Measurements from ENCODE around the gene FRAS1.

FRAS1 gene

DNA sequence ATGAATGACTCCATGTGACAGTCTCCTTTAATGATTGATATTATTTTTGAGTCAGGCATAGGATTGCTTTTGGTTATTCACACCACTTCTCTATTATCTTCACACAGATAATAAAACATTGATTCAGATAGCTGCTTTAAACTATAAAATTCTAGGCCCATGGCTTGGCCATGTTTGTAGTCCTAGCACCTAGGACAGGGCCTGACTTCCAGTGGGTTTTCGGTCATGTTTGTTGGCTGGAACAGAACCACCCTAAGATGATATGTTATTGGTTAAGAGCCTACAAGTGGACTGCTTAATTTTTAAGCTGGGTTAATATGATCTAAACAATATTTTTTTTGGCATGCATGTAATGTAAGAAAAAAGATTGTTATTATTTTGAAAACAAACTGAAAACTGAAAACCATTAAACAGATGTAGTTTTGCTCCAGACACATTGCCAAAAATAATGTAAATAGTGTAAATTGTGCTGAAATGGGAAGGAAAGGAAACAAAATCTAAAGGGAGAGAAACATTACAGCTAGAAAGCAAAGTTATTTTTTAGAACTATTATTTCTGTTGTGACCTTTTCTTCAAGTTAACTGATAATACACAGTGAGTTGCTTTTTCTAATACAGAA is 98.0 kb downstream of the FRAS1 start:
- H3K9ac ChIP-seq (ENCODE audit: low read depth, low read length): no peak overlapping the region
- no peak overlapping the region for H3K4me3 ChIP-seq (ENCODE audit: low read depth, low read length)
- no peaks in the 10 kb centered on the region for H3K27me3 ChIP-seq (ENCODE audit: control insufficient read depth, insufficient read depth, low read length)
- H3K9me3 ChIP-seq (ENCODE audit: control insufficient read depth, insufficient read depth, low read length): no peaks in the 10 kb centered on the region
- H3K36me3 ChIP-seq (ENCODE audit: control insufficient read depth, insufficient read depth, low read length): no peaks in the 10 kb centered on the region
- peaks cover 13% of the 10 kb centered on the region for H3K4me1 ChIP-seq (ENCODE audit: control insufficient read depth, insufficient read depth, low read length)

GRCh38 chr4:78155616-78156105 is 98.5 kb downstream of the FRAS1 start:
- Histone ChIP-seq H3K9me3 (ENCODE audit: control insufficient read depth, insufficient read depth, low read length) (no peaks in the 10 kb centered on the region), H3K9ac (ENCODE audit: low read depth, low read length) (no peak overlapping the region), H3K4me1 (ENCODE audit: control insufficient read depth, insufficient read depth, low read length) (peaks cover 13% of the 10 kb centered on the region), H3K27me3 (ENCODE audit: control insufficient read depth, insufficient read depth, low read length) (no peaks in the 10 kb centered on the region), H3K4me3 (ENCODE audit: low read depth, low read length) (no peak overlapping the region), H3K36me3 (ENCODE audit: control insufficient read depth, insufficient read depth, low read length) (no peaks in the 10 kb centered on the region)

DNA sequence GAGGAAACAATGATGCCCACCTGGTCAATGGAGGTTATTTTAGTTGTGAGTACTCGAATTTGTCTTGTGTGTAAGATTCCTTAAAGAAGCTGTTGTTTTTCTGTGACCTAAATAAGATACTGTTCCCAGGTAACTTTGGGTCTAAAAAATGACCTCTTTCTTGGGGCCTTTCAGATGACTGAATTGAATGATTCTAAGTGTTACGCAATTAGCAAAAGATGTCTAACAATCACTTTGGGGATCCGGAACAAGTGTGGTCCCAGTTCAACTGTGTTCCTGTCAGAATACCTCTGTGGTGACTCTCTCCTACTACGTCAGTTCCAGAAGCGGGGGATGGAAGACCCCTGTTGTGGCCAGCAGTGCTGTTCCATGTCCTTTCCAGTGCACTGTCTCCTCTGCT is 99.4 kb downstream of the FRAS1 start:
- no peaks in the 10 kb centered on the region for H3K27me3 ChIP-seq (ENCODE audit: control insufficient read depth, insufficient read depth, low read length)
- no peaks in the 10 kb centered on the region for H3K9me3 ChIP-seq (ENCODE audit: control insufficient read depth, insufficient read depth, low read length)
- H3K4me3 ChIP-seq (ENCODE audit: low read depth, low read length): no peak overlapping the region
- no peaks in the 10 kb centered on the region for H3K36me3 ChIP-seq (ENCODE audit: control insufficient read depth, insufficient read depth, low read length)
- H3K9ac ChIP-seq (ENCODE audit: low read depth, low read length): no peak overlapping the region
- peaks cover 13% of the 10 kb centered on the region for H3K4me1 ChIP-seq (ENCODE audit: control insufficient read depth, insufficient read depth, low read length)

DNA sequence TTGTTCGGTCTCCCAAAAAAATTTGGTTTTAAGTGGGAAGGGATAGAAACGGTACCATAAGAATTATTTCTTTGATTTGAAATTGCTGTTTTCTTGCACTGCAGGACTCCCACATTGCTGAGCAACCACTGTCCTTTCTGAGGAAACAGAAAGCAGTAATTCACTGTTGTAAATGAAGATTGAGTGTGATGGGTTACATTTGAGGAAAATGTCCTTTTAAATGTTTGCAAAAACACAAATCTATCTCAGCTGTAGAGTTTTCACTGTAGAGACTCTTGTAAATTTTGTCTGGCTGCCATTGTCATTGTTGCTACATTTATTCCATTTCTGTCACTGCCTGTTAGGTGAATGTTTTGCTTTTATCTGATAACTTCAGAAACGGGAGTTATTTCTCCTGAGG is 105.2 kb downstream of the FRAS1 start:
- H3K9me3 ChIP-seq (ENCODE audit: control insufficient read depth, insufficient read depth, low read length): no peaks in the 10 kb centered on the region

GRCh38 chr4:78162821-78163220 is 105.7 kb downstream of the FRAS1 start:
- H3K4me1 ChIP-seq (ENCODE audit: control insufficient read depth, insufficient read depth, low read length): peaks cover 11% of the 10 kb centered on the region
- no peaks in the 10 kb centered on the region for H3K9me3 ChIP-seq (ENCODE audit: control insufficient read depth, insufficient read depth, low read length)
- no peaks in the 10 kb centered on the region for H3K36me3 ChIP-seq (ENCODE audit: control insufficient read depth, insufficient read depth, low read length)
- H3K4me3 ChIP-seq (ENCODE audit: low read depth, low read length): no peak overlapping the region
- no peak overlapping the region for H3K9ac ChIP-seq (ENCODE audit: low read depth, low read length)
- no peaks in the 10 kb centered on the region for H3K27me3 ChIP-seq (ENCODE audit: control insufficient read depth, insufficient read depth, low read length)

More for the DNA sequence above, 105.2 kb downstream of the FRAS1 start:
- Histone ChIP-seq H3K4me1 (ENCODE audit: control insufficient read depth, insufficient read depth, low read length) (peaks cover 11% of the 10 kb centered on the region), H3K9ac (ENCODE audit: low read depth, low read length) (no peak overlapping the region), H3K36me3 (ENCODE audit: control insufficient read depth, insufficient read depth, low read length) (no peaks in the 10 kb centered on the region), H3K4me3 (ENCODE audit: low read depth, low read length) (no peak overlapping the region), H3K27me3 (ENCODE audit: control insufficient read depth, insufficient read depth, low read length) (no peaks in the 10 kb centered on the region)

DNA sequence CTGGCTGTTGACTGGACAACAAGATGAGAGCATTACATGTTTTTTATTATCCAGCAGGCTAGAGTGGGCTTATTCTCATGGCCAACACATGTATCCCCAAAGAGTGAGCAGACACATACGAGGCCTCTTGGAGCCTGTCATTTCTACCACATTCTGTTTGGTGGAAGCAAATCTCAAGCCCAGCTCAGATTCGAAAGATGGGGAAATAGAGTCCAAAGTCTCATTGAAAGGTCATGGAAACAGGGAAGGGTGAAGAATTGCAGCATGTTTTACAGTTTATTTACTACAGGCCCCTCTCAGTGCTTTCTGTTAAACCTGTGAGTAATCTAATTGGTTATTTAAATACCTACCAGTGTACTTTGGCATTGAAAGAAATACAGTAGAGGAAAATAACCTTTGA is 108.6 kb downstream of the FRAS1 start:
- Histone ChIP-seq H3K4me3 (ENCODE audit: low read depth, low read length) (no peak overlapping the region), H3K27me3 (ENCODE audit: control insufficient read depth, insufficient read depth, low read length) (no peaks in the 10 kb centered on the region), H3K9ac (ENCODE audit: low read depth, low read length) (no peak overlapping the region), H3K4me1 (ENCODE audit: control insufficient read depth, insufficient read depth, low read length) (peaks cover 12% of the 10 kb centered on the region), H3K36me3 (ENCODE audit: control insufficient read depth, insufficient read depth, low read length) (no peaks in the 10 kb centered on the region), H3K9me3 (ENCODE audit: control insufficient read depth, insufficient read depth, low read length) (no peaks in the 10 kb centered on the region)

DNA sequence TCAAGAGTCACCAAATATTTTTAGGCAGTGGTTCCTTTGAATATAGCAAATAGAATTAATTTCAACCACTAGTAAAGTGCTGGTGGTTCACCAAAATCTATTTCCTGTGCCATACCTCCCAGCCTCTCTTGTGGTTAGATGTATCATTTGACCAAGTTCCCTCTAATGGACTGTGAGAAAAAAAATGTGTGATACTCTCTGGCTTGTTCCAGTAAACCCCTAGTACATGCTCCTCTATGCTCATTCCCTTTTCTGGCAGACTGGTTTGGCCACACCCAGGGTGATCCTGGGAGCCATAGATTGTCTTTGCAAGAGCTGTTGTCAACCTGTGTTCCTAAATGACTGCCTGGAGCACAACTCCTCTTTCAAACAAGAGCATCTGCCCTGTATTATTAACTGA is 109.5 kb downstream of the FRAS1 start:
- Histone ChIP-seq H3K27me3 (ENCODE audit: control insufficient read depth, insufficient read depth, low read length) (no peaks in the 10 kb centered on the region), H3K4me1 (ENCODE audit: control insufficient read depth, insufficient read depth, low read length) (peaks cover 13% of the 10 kb centered on the region), H3K9ac (ENCODE audit: low read depth, low read length) (no peak overlapping the region), H3K9me3 (ENCODE audit: control insufficient read depth, insufficient read depth, low read length) (no peaks in the 10 kb centered on the region), H3K4me3 (ENCODE audit: low read depth, low read length) (no peak overlapping the region), H3K36me3 (ENCODE audit: control insufficient read depth, insufficient read depth, low read length) (no peaks in the 10 kb centered on the region)

GRCh38 chr4:78167510-78167909 is 110.4 kb downstream of the FRAS1 start:
- Histone ChIP-seq H3K27me3 (ENCODE audit: control insufficient read depth, insufficient read depth, low read length) (no peaks in the 10 kb centered on the region), H3K4me1 (ENCODE audit: control insufficient read depth, insufficient read depth, low read length) (peaks cover 8% of the 10 kb centered on the region), H3K4me3 (ENCODE audit: low read depth, low read length) (no peak overlapping the region), H3K36me3 (ENCODE audit: control insufficient read depth, insufficient read depth, low read length) (no peaks in the 10 kb centered on the region), H3K9ac (ENCODE audit: low read depth, low read length) (no peak overlapping the region), H3K9me3 (ENCODE audit: control insufficient read depth, insufficient read depth, low read length) (no peaks in the 10 kb centered on the region)

DNA sequence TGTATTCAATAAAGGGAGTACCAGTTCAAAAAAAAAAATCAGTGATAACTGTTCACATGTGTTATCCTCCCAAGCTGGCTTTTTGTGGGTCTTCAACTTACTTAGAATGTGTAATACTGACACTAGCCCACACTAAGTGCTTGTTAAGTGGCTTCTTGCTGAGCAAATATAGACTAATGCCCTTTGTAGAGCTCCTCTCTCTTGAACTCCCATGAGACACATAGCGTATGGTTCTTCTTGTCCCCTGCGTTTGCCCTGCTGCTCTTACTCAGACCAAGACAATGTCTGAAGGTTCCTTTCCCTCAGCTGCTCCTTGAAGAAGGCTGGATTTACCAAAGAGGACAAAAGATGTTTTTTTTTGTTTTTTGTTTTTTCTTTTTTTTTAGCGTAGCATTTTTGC is 110.9 kb downstream of the FRAS1 start:
- H3K9me3 ChIP-seq (ENCODE audit: control insufficient read depth, insufficient read depth, low read length): no peaks in the 10 kb centered on the region
- H3K36me3 ChIP-seq (ENCODE audit: control insufficient read depth, insufficient read depth, low read length): no peaks in the 10 kb centered on the region
- peaks cover 6% of the 10 kb centered on the region for H3K4me1 ChIP-seq (ENCODE audit: control insufficient read depth, insufficient read depth, low read length)
- H3K27me3 ChIP-seq (ENCODE audit: control insufficient read depth, insufficient read depth, low read length): no peaks in the 10 kb centered on the region
- H3K4me3 ChIP-seq (ENCODE audit: low read depth, low read length): no peak overlapping the region
- H3K9ac ChIP-seq (ENCODE audit: low read depth, low read length): no peak overlapping the region

DNA sequence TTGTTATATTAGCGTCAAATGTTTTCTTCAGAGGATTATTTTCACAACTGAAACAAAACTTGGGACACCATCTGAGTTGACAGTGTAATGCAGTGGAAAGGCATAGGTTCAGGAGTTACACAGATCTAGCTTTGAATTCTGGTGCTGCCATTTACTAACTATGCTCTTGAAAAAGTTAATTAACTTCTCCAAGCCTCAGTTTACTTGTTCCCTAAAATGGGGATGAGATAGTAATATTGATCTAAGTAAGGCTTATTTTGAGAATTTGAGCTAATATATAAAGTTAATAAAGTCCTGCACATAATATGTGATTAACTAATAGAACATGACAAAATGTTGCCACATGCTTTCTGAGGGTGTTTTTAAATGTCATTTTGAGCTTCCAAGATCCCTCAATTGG is 112.6 kb downstream of the FRAS1 start:
- no peaks in the 10 kb centered on the region for H3K9me3 ChIP-seq (ENCODE audit: control insufficient read depth, insufficient read depth, low read length)
- no peaks in the 10 kb centered on the region for H3K27me3 ChIP-seq (ENCODE audit: control insufficient read depth, insufficient read depth, low read length)
- no peaks in the 10 kb centered on the region for H3K36me3 ChIP-seq (ENCODE audit: control insufficient read depth, insufficient read depth, low read length)
- H3K4me3 ChIP-seq (ENCODE audit: low read depth, low read length): no peak overlapping the region
- H3K4me1 ChIP-seq (ENCODE audit: control insufficient read depth, insufficient read depth, low read length): peaks cover 6% of the 10 kb centered on the region
- H3K9ac ChIP-seq (ENCODE audit: low read depth, low read length): no peak overlapping the region

- Histone ChIP-seq H3K4me1 (ENCODE audit: control insufficient read depth, insufficient read depth, low read length) (peaks cover 14% of the 10 kb centered on the region), H3K9ac (ENCODE audit: low read depth, low read length) (no peak overlapping the region), H3K4me3 (ENCODE audit: low read depth, low read length) (no peak overlapping the region), H3K27me3 (ENCODE audit: control insufficient read depth, insufficient read depth, low read length) (no peaks in the 10 kb centered on the region), H3K36me3 (ENCODE audit: control insufficient read depth, insufficient read depth, low read length) (no peaks in the 10 kb centered on the region), H3K9me3 (ENCODE audit: control insufficient read depth, insufficient read depth, low read length) (no peaks in the 10 kb centered on the region)
These were observed 114.4 kb downstream of the FRAS1 start for GRCh38 chr4:78171482-78171881.

GRCh38 chr4:78174891-78175290 is 117.8 kb downstream of the FRAS1 start:
- H3K4me1 ChIP-seq (ENCODE audit: control insufficient read depth, insufficient read depth, low read length): peaks cover 14% of the 10 kb centered on the region

More at GRCh38 chr4:78174891-78175290, 117.8 kb downstream of the FRAS1 start:
- no peaks in the 10 kb centered on the region for H3K27me3 ChIP-seq (ENCODE audit: control insufficient read depth, insufficient read depth, low read length)
- H3K9ac ChIP-seq (ENCODE audit: low read depth, low read length): no peak overlapping the region
- no peak overlapping the region for H3K4me3 ChIP-seq (ENCODE audit: low read depth, low read length)
- H3K9me3 ChIP-seq (ENCODE audit: control insufficient read depth, insufficient read depth, low read length): no peaks in the 10 kb centered on the region
- no peaks in the 10 kb centered on the region for H3K36me3 ChIP-seq (ENCODE audit: control insufficient read depth, insufficient read depth, low read length)
